Osteocyte (in vitro differentiated cells): ENCODE measurements around the gene NXPH1. TPM values are rescaled to one million over a fixed set of nuclear protein-coding genes. Genes with fewer than 3 reads are reported as not detected.

ENCODE experiments used
- DNase-seq: peaks from one replicate; pipeline ENCODE4 v3.0.0; 2021; ENCODE audit warnings: mixed read lengths; ENCODE audit not compliant: unreplicated experiment; ENCODE audit errors: extremely low spot score
- H3K27ac Mint-ChIP-seq: one replicate; pipeline ENCODE4 v1.8.0; 2021; ENCODE audit warnings: mild to moderate bottlenecking, mixed read lengths; ENCODE audit not compliant: unreplicated experiment
- H3K27me3 Mint-ChIP-seq: one replicate; pipeline ENCODE4 v1.8.0; 2021; ENCODE audit warnings: mixed read lengths; ENCODE audit not compliant: unreplicated experiment
- H3K36me3 Mint-ChIP-seq: one replicate; pipeline ENCODE4 v1.8.0; 2021; ENCODE audit warnings: mixed read lengths; ENCODE audit not compliant: unreplicated experiment
- H3K4me1 Mint-ChIP-seq: one replicate; pipeline ENCODE4 v1.8.0; 2021; ENCODE audit warnings: mixed read lengths; ENCODE audit not compliant: unreplicated experiment
- H3K4me3 Mint-ChIP-seq: one replicate; pipeline ENCODE4 v1.8.0; 2021; ENCODE audit warnings: mild to moderate bottlenecking, moderate library complexity, mixed read lengths; ENCODE audit not compliant: unreplicated experiment
- H3K9me3 Mint-ChIP-seq: one replicate; pipeline ENCODE4 v1.8.0; 2021; ENCODE audit warnings: mixed read lengths; ENCODE audit not compliant: unreplicated experiment
- CTCF ChIP-seq: fragments of 200-600 bp; sonication (generic); IDR thresholded peaks from 2 replicates; pipeline ENCODE4 v1.5.0; 2021; ENCODE audit warnings: antibody characterized with exemption, mild to moderate bottlenecking, moderate library complexity
- total RNA-seq: library from RNA; stranded (reverse); gene quantifications from 2 replicates; pipeline ENCODE4 v1.2.1, GENCODE V29; 2021

NXPH1 gene
- total RNA-seq, 1 donor from 2014 or later, result not detected

- H3K9me3 Mint-ChIP-seq, result no peaks in the 10 kb centered on the region
- H3K27me3 Mint-ChIP-seq, result peaks cover 7% of the 10 kb centered on the region
- no peaks in the 10 kb centered on the region for H3K36me3 Mint-ChIP-seq
- H3K27ac Mint-ChIP-seq, result no peak overlapping the region
- TF ChIP-seq CTCF, result no peak
- DNase-seq, result no peak
- H3K4me1 Mint-ChIP-seq, result no peaks in the 10 kb centered on the region
- no peak overlapping the region for H3K4me3 Mint-ChIP-seq
These were observed 8.2 kb upstream of the NXPH1 start for GRCh38 chr7:8425223-8425622.

GRCh38 chr7:8430643-8431042 lies 2.8 kb upstream of the NXPH1 start:
- H3K27ac Mint-ChIP-seq, result no peak overlapping the region
- DNase-seq, result no peak
- H3K4me1 Mint-ChIP-seq, result peaks cover 14% of the 10 kb centered on the region
- no peak for TF ChIP-seq CTCF
- H3K9me3 Mint-ChIP-seq, result no peaks in the 10 kb centered on the region
- no peaks in the 10 kb centered on the region for H3K36me3 Mint-ChIP-seq
- no peak overlapping the region for H3K4me3 Mint-ChIP-seq
- H3K27me3 Mint-ChIP-seq, result peaks cover 45% of the 10 kb centered on the region

GRCh38 chr7:8434290-8435002 lies 1.0 kb downstream of the NXPH1 start:
- H3K27ac Mint-ChIP-seq, result no peak overlapping the region
- no peaks in the 10 kb centered on the region for H3K36me3 Mint-ChIP-seq
- H3K4me3 Mint-ChIP-seq, result no peak overlapping the region
- DNase-seq, result no peak
- TF ChIP-seq CTCF, result no peak
- H3K9me3 Mint-ChIP-seq, result no peaks in the 10 kb centered on the region
- peaks cover 14% of the 10 kb centered on the region for H3K4me1 Mint-ChIP-seq
- H3K27me3 Mint-ChIP-seq, result peaks cover 75% of the 10 kb centered on the region

GRCh38 chr7:8435095-8435494 lies 1.7 kb downstream of the NXPH1 start:
- DNase-seq, result peak; percentile 81
- peaks cover 81% of the 10 kb centered on the region for H3K27me3 Mint-ChIP-seq
- no peaks in the 10 kb centered on the region for H3K36me3 Mint-ChIP-seq
- no peaks in the 10 kb centered on the region for H3K9me3 Mint-ChIP-seq
- TF ChIP-seq CTCF, result no peak
- H3K4me3 Mint-ChIP-seq, result no peak overlapping the region
- peaks cover 14% of the 10 kb centered on the region for H3K4me1 Mint-ChIP-seq
- no peak overlapping the region for H3K27ac Mint-ChIP-seq

GRCh38 chr7:8435590-8436545 lies 2.5 kb downstream of the NXPH1 start:
- Mint-ChIP-seq H3K9me3 (no peaks in the 10 kb centered on the region), H3K4me1 (peaks cover 14% of the 10 kb centered on the region), H3K27ac (no peak overlapping the region), H3K4me3 (no peak overlapping the region), H3K36me3 (no peaks in the 10 kb centered on the region), H3K27me3 (peaks cover 87% of the 10 kb centered on the region)
- TF ChIP-seq CTCF, result no peak
- no peak for DNase-seq
